HepG2 (cell line): ENCODE measurements around the gene C2orf76. TPM values are rescaled to one million over a fixed set of nuclear protein-coding genes. Genes with fewer than 3 reads are reported as not detected.

Experiments used
- ATAC-seq: fragments of 200-7000 bp; cut with Tn5 transposase; 3 replicates; pipeline ENCODE4 v1.9.1; 2020; ENCODE audit warnings: mild to moderate bottlenecking, moderate library complexity
- Bru-seq: library from RNA; stranded (reverse); fragments of 400-500 nt; gene quantifications from one replicate; lab custom pipeline; 2021; lab: Mats Ljungman, UMichigan
- BruChase-seq, 2 experiments: library from RNA; stranded (reverse); fragments of 400-500 nt; gene quantifications; one replicate each; lab custom pipeline; 2021; lab: Mats Ljungman, UMichigan
- BruUV-seq: library from RNA; stranded (reverse); fragments of 400-500 nt; replicated peaks from 2 replicates; lab custom pipeline; 2021; lab: Mats Ljungman, UMichigan
- CTCF ChIA-PET: fragments of 300-600 bp; formaldehyde crosslinking; extraction: SDS; loops from one replicate; lab custom pipeline; 2021; ENCODE audit warnings: low total read pairs, inconsistent platforms, low intra/inter-chr PET ratio; lab: Yijun Ruan, JAX
- POLR2A ChIA-PET: fragments of 350-600 bp; sonication (Branson Sonifier 250); formaldehyde crosslinking; loops from one replicate; lab custom pipeline; 2020; ENCODE audit warnings: antibody characterized with exemption, inconsistent platforms; lab: Yijun Ruan, JAX
- DNase-seq: peaks from one replicate; pipeline ENCODE4 v3.0.0-alpha.2; 2015; ENCODE audit warnings: low spot score
- FAIRE-seq: peaks from 3 replicates; lab custom pipeline; 2011; peaks lifted over from hg19 to GRCh38; lab: Jason Lieb, UNC
- H2AFZ ChIP-seq: one replicate; pipeline ENCODE4 v1.6.1; 2011; ENCODE audit warnings: low read length, inconsistent platforms
- H3K27ac ChIP-seq: fragments of 300-600 bp; 3 replicates; pipeline ENCODE4 v1.8.0; 2011; ENCODE audit warnings: mixed run types, mild to moderate bottlenecking, mixed read lengths, low read length, inconsistent platforms; ENCODE audit not compliant: insufficient read depth; ENCODE audit errors: extremely low read length
- H3K27me3 ChIP-seq, 2 experiments: fragments of 200-600 bp in 1 of 2; 2 replicates in 1 of 2; 3 replicates in 1 of 2; pipeline versions ENCODE4 v1.6.0 to v1.8.0; 2011; ENCODE audit warnings: low read length in 2 of 2, mild to moderate bottlenecking in 2 of 2, moderate library complexity in 2 of 2, inconsistent platforms in 1 of 2; ENCODE audit not compliant: insufficient read depth in 2 of 2, control insufficient read depth in 1 of 2
- H3K36me3 ChIP-seq, 2 experiments: fragments of 200-600 bp in 1 of 2; replicated peaks in 1 of 2; 2 replicates in 1 of 2; 3 replicates in 1 of 2; pipeline versions ENCODE4 v1.5.1 to v1.8.0; 2011; ENCODE audit warnings: low read length in 2 of 2, inconsistent platforms in 1 of 2; ENCODE audit not compliant: insufficient read depth in 2 of 2, control insufficient read depth in 1 of 2
- H3K4me1 ChIP-seq: 2 replicates; pipeline ENCODE4 v1.5.1; 2012; ENCODE audit warnings: low read length, inconsistent platforms; ENCODE audit not compliant: insufficient read depth
- H3K4me2 ChIP-seq: 2 replicates; pipeline ENCODE4 v1.6.0; 2011; ENCODE audit warnings: low read depth, low read length, inconsistent platforms
- H3K4me3 ChIP-seq, 3 experiments: fragments of 200-600 bp in 1 of 3; sonication (generic), shearing (Covaris generic) in 1 of 3; replicated peaks in 1 of 3; 2 replicates each; pipeline ENCODE4 v1.5.1; 2011 to 2016; ENCODE audit warnings: low read length in 3 of 3, inconsistent platforms in 2 of 3, low read depth in 2 of 3, mild to moderate bottlenecking in 2 of 3, control low read depth in 1 of 3, mixed read lengths in 1 of 3; ENCODE audit not compliant: insufficient read depth in 1 of 3
- H3K79me2 ChIP-seq: one replicate; pipeline ENCODE4 v1.6.1; 2011; ENCODE audit warnings: low read length, inconsistent platforms; ENCODE audit not compliant: insufficient read depth
- H3K9ac ChIP-seq: 2 replicates; pipeline ENCODE4 v1.6.0; 2011; ENCODE audit warnings: mild to moderate bottlenecking, low read depth, low read length, inconsistent platforms; ENCODE audit not compliant: insufficient read depth
- H3K9me3 ChIP-seq: 2 replicates; pipeline ENCODE4 v1.5.1; 2012; ENCODE audit warnings: mild to moderate bottlenecking, low read length
- H4K20me1 ChIP-seq: 2 replicates; pipeline ENCODE4 v1.6.0; 2011; ENCODE audit warnings: inconsistent platforms, mild to moderate bottlenecking, low read length, moderate library complexity; ENCODE audit not compliant: insufficient read depth
- CCAR2 ChIP-seq: fragments of 200-400 bp; formaldehyde crosslinking; optimal IDR thresholded peaks from 2 replicates; pipeline ENCODE3; 2018; ENCODE audit warnings: low read depth, mild to moderate bottlenecking, low read length, moderate library complexity
- ETS1 ChIP-seq: sonication (generic); formaldehyde crosslinking; IDR thresholded peaks from 2 replicates; pipeline ENCODE4 v1.4.0; 2020; ENCODE audit warnings: missing genetic modification reagents
- HNRNPL ChIP-seq: fragments of 200-400 bp; formaldehyde crosslinking; IDR thresholded peaks from 2 replicates; pipeline ENCODE4 v1.6.1; 2017; ENCODE audit warnings: mild to moderate bottlenecking, low read depth, low read length
- MYPOP ChIP-seq: sonication (generic); formaldehyde crosslinking; IDR thresholded peaks from 2 replicates; pipeline ENCODE4 v1.8.1; 2023; ENCODE audit warnings: mild to moderate bottlenecking, moderate library complexity, missing genetic modification reagents
- NFE2 ChIP-seq: sonication (generic); formaldehyde crosslinking; IDR thresholded peaks from 2 replicates; pipeline ENCODE4 v1.4.0; 2020; ENCODE audit warnings: missing genetic modification reagents
- SRY ChIP-seq: sonication (generic); formaldehyde crosslinking; IDR thresholded peaks from 2 replicates; pipeline ENCODE4 v1.8.0; 2022; ENCODE audit warnings: mild to moderate bottlenecking, missing genetic modification reagents
- YEATS4 ChIP-seq: sonication (generic); formaldehyde crosslinking; IDR thresholded peaks from 2 replicates; pipeline ENCODE4 v1.4.0; 2020; ENCODE audit warnings: missing genetic modification reagents, borderline replicate concordance
- ZFP90 ChIP-seq: sonication (generic); formaldehyde crosslinking; IDR thresholded peaks from 2 replicates; pipeline ENCODE4 v1.8.0; 2022; ENCODE audit warnings: missing genetic modification reagents, mild to moderate bottlenecking, inconsistent platforms, borderline replicate concordance
- WGBS: methylation state at CpG from one replicate; pipeline ENCODE4 v1.1.6; 2017; ENCODE audit warnings: low lambda C conversion rate; 5-methylcytosine and 5-hydroxymethylcytosine counted together
- in situ Hi-C: cut with HindIII; loops from 2 replicates; pipeline ENCODE4 v1.10.0; 2017; ENCODE audit warnings: low pct_unique_long_range_greater_than_20kb; ENCODE audit not compliant: extremely low pct_ligation_motif_present
- intact Hi-C: fragments of 100-400 bp; cut with micrococcal nuclease; formaldehyde crosslinking; loops from one replicate; pipeline ENCODE4 v1.10.0; 2022; ENCODE audit not compliant: unreplicated experiment
- long read RNA-seq, 2 experiments: library from RNA in 1 of 2; library from polyadenylated mRNA in 1 of 2; stranded (forward) in 1 of 2; unstranded in 1 of 2; transcript quantifications; one replicate each; pipeline ENCODE4 v2.0.0, GENCODE V29; 2019 to 2022
- polyA minus RNA-seq, 3 experiments: library from RNA; depleted of rRNA, polyadenylated mRNA; stranded (reverse); fragments of >200 nt; gene quantifications; 2 replicates each; pipeline ENCODE4 v1.2.3, GENCODE V29; 2011; ENCODE audit warnings: low replicate concordance in 1 of 3
- polyA plus RNA-seq, 8 experiments: library from polyadenylated mRNA; depleted of rRNA in 3 of 8; stranded (reverse) in 7 of 8; unstranded in 1 of 8; fragments of >200 nt; fragmentation: Illumina TruSeq in 4 of 8; extraction: Trizol in 4 of 8; gene quantifications; 2 replicates each; pipeline versions ENCODE4 v1.2.1 to v1.2.3, GENCODE V29; 2011 to 2016; ENCODE audit warnings: low read depth in 4 of 8, missing spikeins in 1 of 8, mixed read lengths in 1 of 8; ENCODE audit not compliant: insufficient read depth in 1 of 8
- total RNA-seq, 5 experiments: library from RNA; depleted of rRNA; stranded (reverse); fragments of >200 nt; fragmentation: Illumina TruSeq; extraction: Trizol; gene quantifications; 2 replicates each; pipeline ENCODE4 v1.2.3, GENCODE V29; 2016; ENCODE audit warnings: low read depth in 1 of 5
- TF ChIP-seq, protein P1 (sequence below): sonication (generic); formaldehyde crosslinking; IDR thresholded peaks from 2 replicates; pipeline ENCODE4 v1.4.0; 2020; ENCODE audit warnings: missing genetic modification reagents

C2orf76 gene
- total RNA-seq (2016; rRNA removed; fragmentation: Illumina TruSeq; extraction: Trizol), result 8.5 TPM in 2 replicates
- total RNA-seq (2016; cell fraction: cytosol; rRNA removed; fragmentation: Illumina TruSeq; extraction: Trizol; ENCODE audit: low read depth), result 4.1 and 6.0 TPM in 2 replicates
- 8.0 and 10.5 TPM in 2 replicates for total RNA-seq (2016; cell fraction: insoluble cytoplasmic fraction; rRNA removed; fragmentation: Illumina TruSeq; extraction: Trizol)
- total RNA-seq (2016; cell fraction: membrane; rRNA removed; fragmentation: Illumina TruSeq; extraction: Trizol), result 5.2 and 6.1 TPM in 2 replicates
- 4.3 and 7.4 TPM in 2 replicates for total RNA-seq (2016; cell fraction: nucleus; rRNA removed; fragmentation: Illumina TruSeq; extraction: Trizol)
- polyA plus RNA-seq (2011; rRNA removed), result 6.5 and 7.7 TPM in 2 replicates
- polyA plus RNA-seq (2011; cell fraction: cytosol; rRNA removed), result 1.7 and 3.8 TPM in 2 replicates
- polyA plus RNA-seq (2011; cell fraction: nucleus; rRNA removed), result 1.0 and 1.4 TPM in 2 replicates
- 5.3 and 7.3 TPM in 2 replicates for polyA plus RNA-seq (2012)
- polyA plus RNA-seq (2016; cell fraction: cytosol; fragmentation: Illumina TruSeq; extraction: Trizol; ENCODE audit: low read depth), result 5.1 and 5.7 TPM in 2 replicates
- polyA plus RNA-seq (2016; cell fraction: insoluble cytoplasmic fraction; fragmentation: Illumina TruSeq; extraction: Trizol; ENCODE audit: low read depth), result 11.9 and 12.5 TPM in 2 replicates
- polyA plus RNA-seq (2016; cell fraction: membrane; fragmentation: Illumina TruSeq; extraction: Trizol; ENCODE audit: low read depth), result 4.6 and 5.4 TPM in 2 replicates
- polyA plus RNA-seq (2016; cell fraction: nucleus; fragmentation: Illumina TruSeq; extraction: Trizol; ENCODE audit: insufficient read depth, low read depth), result 3.6 and 7.1 TPM in 2 replicates
- polyA minus RNA-seq (2011; rRNA and poly(A)+ RNA removed; ENCODE audit: low replicate concordance), result 0.96 and 1.4 TPM in 2 replicates
- 1.5 and 1.8 TPM in 2 replicates for polyA minus RNA-seq (2011; cell fraction: cytosol; rRNA and poly(A)+ RNA removed)
- 3.7 and 4.2 TPM in 2 replicates for polyA minus RNA-seq (2011; cell fraction: nucleus; rRNA and poly(A)+ RNA removed)
- Bru-seq, nascent RNA, result percentile 51 among the genes with signal in this experiment
- percentile 49 among the genes with signal in this experiment for BruChase-seq, experiment 1, labeled RNA remaining after a 6-hour chase
- BruChase-seq, experiment 2, labeled RNA remaining after a 2-hour chase, result percentile 50 among the genes with signal in this experiment
- long read RNA-seq, experiment 1, transcript C2orf76-201 (6 exons, 676 nt), result major isoform, 6 of 7 reads
- long read RNA-seq, experiment 1, partial matches to known transcripts, result 0 of 7 reads
- long read RNA-seq, experiment 1, other reads (novel, unspliced or antisense), result 1 of 7 reads
- long read RNA-seq, experiment 2, partial matches to known transcripts, result 4 of 4 reads
- long read RNA-seq, experiment 2, other reads (novel, unspliced or antisense), result 0 of 4 reads

GRCh38 chr2:119366649-119367471 lies at the start of gene C2orf76, which contains the start of gene DBI:
TSS of gene C2orf76 (minus strand) at chr2:119366834. CDS start at chr2:119339959, 26,875 bp downstream.
TSS of gene DBI (plus strand) at chr2:119366977. CDS start at chr2:119367052, 75 bp downstream.
- POLR2A ChIA-PET, result interaction anchor here (0.9 to 2.2 kb wide), 21 partner anchors 8 to 312 kb away, joined by 3 to 26 read pairs (median 5); partner anchors contain the start of genes TMEM177 and TMEM37
- Histone ChIP-seq H3K79me2 (peaks cover 46% of the 10 kb centered on the region), H4K20me1 (peaks cover 24% of the 10 kb centered on the region), H3K27me3 (no peaks in the 10 kb centered on the region; a peak in 1 of 5 replicates), H3K4me3 (peak within 1 kb of the TSS; percentile 86 to 95 (median 88)), H2AFZ (peak within 1 kb of the TSS; percentile 11), H3K36me3 (peaks cover 31 to 36% of the 10 kb centered on the region in 2 experiments), H3K4me2 (peak within 1 kb of the TSS; percentile 99), H3K9me3 (no peaks in the 10 kb centered on the region), H3K9ac (peak within 1 kb of the TSS; percentile 84), H3K27ac (peak within 1 kb of the TSS; percentile 84), H3K4me1 (peaks cover 42% of the 10 kb centered on the region)
- in situ Hi-C loops (no loop called here), intact Hi-C loops (loop anchor here (1.0 to 5.0 kb wide), 4 partner anchors 22 to 144 kb away; partner anchors contain the start of genes STEAP3 and TMEM37)
- ATAC-seq, result peak; percentile 95
- WGBS, result under 1% methylated on average over 65 of the region's 65 CpGs
- CTCF ChIA-PET, result no interaction called here
- peak; percentile 95 for DNase-seq
- FAIRE-seq, result peak; percentile 89
- BruUV-seq, result TSS peak; percentile 52
- no peak for TF ChIP-seq NFE2 (CRISPR knock-in tag)
- TF ChIP-seq ETS1 (CRISPR knock-in tag), result no peak
- TF ChIP-seq HNRNPL, result 0 out of 2 replicates have a peak, but pooled peaks have one; percentile 62
- TF ChIP-seq YEATS4 (CRISPR knock-in tag), result peak; percentile 83; the same call in 1 of the 2 replicates
- peak; percentile 97; the same call in 1 of the 2 replicates for TF ChIP-seq SRY (CRISPR knock-in tag)
- TF ChIP-seq, protein P1, sequence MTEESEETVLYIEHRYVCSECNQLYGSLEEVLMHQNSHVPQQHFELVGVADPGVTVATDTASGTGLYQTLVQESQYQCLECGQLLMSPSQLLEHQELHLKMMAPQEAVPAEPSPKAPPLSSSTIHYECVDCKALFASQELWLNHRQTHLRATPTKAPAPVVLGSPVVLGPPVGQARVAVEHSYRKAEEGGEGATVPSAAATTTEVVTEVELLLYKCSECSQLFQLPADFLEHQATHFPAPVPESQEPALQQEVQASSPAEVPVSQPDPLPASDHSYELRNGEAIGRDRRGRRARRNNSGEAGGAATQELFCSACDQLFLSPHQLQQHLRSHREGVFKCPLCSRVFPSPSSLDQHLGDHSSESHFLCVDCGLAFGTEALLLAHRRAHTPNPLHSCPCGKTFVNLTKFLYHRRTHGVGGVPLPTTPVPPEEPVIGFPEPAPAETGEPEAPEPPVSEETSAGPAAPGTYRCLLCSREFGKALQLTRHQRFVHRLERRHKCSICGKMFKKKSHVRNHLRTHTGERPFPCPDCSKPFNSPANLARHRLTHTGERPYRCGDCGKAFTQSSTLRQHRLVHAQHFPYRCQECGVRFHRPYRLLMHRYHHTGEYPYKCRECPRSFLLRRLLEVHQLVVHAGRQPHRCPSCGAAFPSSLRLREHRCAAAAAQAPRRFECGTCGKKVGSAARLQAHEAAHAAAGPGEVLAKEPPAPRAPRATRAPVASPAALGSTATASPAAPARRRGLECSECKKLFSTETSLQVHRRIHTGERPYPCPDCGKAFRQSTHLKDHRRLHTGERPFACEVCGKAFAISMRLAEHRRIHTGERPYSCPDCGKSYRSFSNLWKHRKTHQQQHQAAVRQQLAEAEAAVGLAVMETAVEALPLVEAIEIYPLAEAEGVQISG, result peak; percentile 92
- peak; percentile 96 for TF ChIP-seq MYPOP (CRISPR knock-in tag)
- no peak for TF ChIP-seq CCAR2
- peak; percentile 36; the same call in 1 of the 2 replicates for TF ChIP-seq ZFP90
